NCI-H1694 treated with DMSO at 0.1 percent for 48 hours (cell line): Measurements from ENCODE around the gene OTOS.

Source experiments
- DNase-seq: peaks from one replicate; lab custom pipeline; 2025; lab: John Stamatoyannopoulos, UW

OTOS gene

DNA sequence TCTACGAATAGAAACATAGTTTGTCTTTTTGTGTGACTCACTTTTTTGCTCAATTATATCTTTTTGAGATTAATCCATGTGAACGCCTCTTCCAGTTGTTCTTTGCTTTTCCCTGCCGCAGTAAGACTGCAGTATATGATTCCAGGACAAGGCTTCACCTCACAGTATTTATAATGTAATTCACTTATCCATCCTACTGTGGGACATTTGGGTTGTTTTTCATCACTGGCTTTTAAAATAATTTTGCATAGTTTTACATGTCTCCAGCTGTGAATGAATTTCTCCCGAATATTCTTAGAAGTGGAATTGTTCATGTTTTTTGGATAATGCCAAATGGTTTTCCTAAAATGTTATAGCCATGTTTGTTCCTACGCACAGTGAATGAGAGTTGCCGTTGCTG, 26.2 kb downstream of the OTOS start:
- DNase-seq: no peak

DNA sequence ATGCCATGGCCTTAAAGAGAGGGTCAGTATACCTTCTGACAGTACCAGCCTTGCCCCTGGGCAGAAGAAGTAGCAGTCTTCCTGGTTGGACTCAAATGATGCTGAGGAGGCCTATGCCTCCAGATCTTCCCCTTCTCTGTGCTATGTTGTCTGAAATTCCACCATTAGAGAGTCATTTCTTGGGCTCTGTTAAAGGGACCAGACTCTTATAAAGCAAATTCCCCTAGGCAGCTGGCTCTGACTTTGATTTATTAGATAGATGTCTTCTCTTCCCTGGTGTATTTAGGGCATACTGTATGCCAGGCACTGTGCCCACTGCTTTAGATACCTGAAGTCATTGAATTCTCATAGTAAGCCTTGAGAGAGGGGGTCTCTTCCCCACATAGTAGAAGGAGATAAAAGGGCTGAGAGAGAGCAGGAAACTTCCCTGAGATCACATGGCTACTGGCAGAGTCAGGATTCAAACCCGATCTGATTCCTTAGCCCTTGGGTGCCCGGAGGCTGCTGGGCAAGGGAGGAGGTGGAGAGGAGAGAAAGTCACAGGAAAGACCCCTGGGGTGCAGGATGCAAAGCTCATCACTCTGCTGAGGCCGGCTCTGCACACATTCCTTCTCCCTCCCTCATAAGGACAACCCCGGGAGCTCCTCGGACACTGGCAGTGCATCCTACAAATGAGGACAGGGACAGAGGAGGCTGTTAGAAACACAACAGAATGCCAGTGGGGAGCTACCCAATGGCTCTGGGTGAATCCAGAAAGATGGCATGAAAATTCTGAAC, 27.4 kb downstream of the OTOS start:
- no peak for DNase-seq

DNA sequence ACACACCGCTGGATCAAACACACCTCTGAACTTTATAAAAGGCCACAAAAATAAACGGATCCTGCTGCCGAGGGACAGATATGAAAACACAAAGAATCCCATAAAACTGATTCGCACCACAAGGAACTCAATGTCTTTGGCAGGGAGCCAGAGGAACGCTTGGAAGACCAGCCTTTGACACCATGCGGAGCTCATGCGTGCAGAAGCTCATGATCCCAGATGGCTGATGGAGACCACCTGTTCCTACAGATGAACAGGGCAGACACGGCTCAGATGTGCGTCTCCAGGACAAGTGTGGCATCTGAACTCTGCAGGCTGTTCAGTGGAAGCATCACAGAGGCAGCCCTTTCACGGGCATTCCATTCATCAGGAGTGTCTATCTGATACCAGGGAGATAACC, 29.2 kb downstream of the OTOS start:
- peak; percentile 87 for DNase-seq

DNA sequence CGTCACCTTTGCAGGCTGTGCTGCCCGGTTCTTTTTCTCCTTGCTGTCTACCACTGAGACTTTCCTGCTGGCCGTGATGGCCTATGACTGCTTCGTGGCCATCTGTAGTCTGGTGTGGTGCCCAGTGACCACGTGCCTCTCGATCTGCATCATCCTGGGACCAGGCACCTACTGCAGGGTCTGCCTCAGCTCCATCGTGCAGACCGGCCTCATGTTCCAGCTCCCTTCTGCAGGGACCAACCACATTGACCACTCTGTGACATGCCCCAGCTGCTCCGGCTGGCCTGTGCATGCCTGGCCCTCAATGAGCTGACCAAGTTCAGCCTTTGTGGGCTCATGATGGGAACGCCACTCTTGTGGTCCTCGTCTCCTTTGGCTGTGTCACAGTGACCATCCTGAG, 31.1 kb downstream of the OTOS start:
- DNase-seq: no peak

DNA sequence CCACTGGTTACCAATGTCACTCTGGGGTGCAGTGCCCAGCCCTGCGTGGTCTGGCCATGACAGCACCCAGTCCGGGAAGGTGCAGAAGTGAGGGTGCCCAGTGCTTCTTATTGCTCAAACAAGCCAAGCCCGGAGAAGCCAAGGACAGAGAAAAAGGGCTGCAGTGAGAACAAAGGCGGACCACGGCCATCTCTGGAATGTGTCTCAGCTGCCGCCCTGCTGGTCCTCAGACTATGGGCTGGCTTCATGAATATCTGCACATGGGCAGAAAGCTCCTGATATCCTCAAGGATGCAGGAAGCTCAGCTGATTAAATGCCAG, 33.0 kb downstream of the OTOS start:
- no peak for DNase-seq

DNA sequence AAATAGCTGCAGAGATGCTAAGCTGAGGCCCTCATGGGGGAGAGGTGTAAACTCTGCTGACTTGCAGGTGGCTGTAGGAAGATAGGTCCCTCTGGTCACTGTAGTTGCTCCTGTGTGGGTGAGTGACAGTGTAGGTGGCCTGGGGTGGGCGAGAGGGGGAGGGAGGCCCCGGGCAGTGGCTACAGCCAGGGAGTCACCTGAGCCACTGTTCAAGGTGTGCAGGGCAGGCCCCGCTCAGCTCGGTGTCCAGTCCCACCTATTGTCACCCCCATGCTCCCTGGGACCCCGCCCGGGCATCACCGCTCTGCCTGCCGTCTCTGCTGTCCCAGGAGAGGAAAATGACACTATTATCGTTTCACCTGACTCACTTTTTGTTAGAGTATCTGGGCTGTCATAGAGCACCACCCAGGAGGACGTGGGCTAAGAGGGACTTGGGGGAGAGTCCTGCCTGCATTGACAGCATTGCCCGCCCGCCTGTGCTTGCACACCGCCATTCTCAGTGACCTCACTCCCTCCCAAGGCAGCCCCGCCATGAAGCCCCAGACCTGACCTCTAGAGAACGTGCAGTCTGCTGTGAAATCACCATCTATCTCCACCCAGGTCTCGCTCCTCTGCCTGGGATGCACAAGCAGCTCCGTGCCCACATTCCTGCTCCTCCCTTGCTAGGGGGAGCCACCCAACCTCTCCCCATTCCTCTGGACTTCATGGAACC, 33.5 kb downstream of the OTOS start:
- DNase-seq: no peak

DNA sequence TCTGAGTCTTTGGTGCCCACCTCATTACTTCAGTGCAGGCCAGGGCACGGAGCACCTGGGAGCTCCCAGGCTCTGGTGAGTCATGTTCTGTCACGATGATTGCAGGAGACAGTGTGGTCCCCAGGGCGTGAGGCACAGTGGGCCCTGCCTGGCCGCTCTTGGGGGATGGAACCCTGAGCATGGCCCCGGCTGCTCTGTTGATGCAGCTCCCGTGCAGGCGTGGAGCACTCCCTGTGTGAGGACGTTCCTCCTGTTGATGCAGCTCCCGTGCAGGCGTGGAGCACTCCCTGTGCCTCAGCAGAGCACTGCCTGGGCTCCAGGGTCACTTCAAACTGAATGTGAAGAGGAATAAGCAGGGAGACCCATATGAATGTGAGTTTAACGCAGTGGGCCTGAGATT, 34.5 kb downstream of the OTOS start:
- DNase-seq: no peak

DNA sequence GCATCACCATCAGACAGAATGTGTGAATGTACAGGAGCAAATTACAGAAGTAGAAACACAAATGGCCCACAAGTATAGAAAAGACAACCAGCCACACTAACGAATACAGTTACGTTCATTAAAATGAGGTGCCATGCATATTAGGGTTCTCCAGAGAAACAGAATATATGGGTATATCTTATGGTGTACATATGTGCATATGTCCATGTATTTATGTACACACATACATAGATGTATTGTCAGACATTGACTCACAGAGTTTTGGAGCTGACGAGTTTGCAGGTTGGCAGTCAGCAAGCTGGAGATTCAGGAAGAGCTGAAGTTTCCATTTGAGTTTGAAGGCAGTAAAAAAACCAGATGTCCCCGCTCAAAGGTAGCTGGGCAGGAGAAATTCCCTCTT, 37.3 kb downstream of the OTOS start:
- DNase-seq: no peak

DNA sequence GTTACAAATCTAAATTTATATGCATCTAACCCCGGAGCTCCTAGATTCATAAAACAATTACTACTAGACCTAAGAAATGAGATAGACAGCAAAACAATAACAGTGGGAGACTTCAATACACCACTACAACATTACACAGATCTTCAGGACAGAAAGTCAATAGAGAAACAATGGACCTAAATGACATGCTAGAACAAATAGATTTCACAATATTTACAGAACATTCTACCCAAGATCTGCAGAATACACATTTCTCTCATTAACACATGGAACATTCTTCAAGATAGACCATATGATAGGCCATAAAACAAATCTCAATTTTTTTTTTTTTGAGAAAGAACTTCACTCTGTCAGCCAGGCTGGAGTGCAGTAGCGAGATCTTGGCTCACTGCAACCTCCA, 42.1 kb downstream of the OTOS start:
- no peak for DNase-seq

DNA sequence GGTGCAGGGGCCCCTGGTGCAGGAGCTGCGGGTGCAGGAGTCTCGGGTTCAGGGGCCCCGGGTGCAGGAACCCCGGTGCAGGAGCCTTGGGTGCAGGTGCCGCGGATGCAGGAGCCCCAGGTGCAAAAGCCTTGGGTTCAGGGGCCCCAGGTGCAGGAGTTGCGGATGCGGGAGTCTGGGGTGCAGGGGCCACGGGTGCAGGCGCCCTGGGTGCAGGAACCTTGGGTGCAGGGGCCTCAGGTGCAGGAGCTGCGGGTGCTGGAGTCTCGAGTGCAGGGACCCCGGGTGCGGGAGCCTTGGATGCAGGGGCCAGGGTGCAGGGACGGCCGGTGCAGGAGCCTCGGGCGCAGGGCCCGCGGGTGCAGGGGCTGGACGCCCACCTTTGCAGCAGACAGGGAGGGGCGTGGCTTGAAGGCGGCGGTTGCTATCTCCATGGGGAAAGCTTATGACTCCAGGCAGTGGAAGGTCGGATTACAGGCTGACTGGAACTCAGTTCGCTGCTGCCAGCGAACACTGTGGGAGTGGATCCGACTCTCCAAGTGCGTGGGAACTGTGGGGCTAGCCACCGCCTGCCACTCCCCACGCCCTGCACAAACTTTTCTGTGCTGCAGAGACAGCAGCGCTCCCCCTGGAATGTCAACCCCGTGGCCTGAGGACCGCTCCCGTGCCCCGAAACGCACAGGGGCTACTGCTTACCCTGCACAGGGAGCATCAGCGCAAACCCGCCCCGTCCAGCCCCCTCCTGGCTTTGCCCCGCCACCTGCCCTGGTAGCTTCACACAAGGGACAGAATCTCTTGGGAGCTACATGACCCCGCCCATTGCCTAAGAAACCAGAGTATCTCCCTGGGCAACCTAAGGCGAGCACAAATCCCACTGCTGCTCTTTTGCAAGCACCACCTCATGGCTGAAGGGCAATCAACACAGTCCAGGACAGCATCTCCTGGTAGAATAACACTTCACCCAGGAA, 44.6 kb downstream of the OTOS start:
- DNase-seq: no peak

DNA sequence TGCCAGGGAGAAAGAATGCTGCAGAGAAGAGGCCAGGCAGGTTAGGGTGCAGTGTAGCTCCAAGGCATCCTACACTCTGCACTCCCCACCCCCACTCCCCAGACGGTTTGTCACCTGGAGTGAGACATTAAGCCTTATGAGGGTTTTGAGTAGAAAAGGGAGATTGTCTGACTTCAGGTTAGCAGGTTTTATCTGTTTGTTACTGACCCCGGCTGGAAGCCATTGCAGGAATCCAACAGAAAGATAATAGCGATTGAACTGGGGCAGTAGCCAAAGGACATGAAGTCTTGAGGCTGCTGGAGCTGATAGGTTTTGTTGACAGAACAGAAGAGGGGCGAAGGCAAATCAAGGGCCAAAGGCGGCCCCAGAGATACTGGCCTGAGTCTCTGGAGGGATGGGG, 51.2 kb downstream of the OTOS start:
- DNase-seq: no peak
